PC-3 (cell line): Measurements from ENCODE around the gene TCFL5. TPM values are rescaled to one million over a fixed set of nuclear protein-coding genes. Genes with fewer than 3 reads are reported as not detected.

ENCODE experiments used
- ATAC-seq: fragments of 200-7000 bp; cut with Tn5 transposase; 2 replicates; pipeline ENCODE4 v1.9.1; 2020; ENCODE audit warnings: mild to moderate bottlenecking, moderate library complexity
- BruUV-seq: library from RNA; stranded (reverse); fragments of 400-500 nt; replicated peaks from 2 replicates; lab custom pipeline; 2021; lab: Mats Ljungman, UMichigan
- CTCF ChIA-PET: fragments of 300-600 bp; sonication (Branson Sonifier 250); formaldehyde crosslinking; loops from one replicate; lab custom pipeline; 2022; ENCODE audit warnings: antibody characterized with exemption; lab: Charles Lee
- POLR2A ChIA-PET: fragments of 300-600 bp; sonication (Branson Sonifier 250); formaldehyde crosslinking; loops from one replicate; lab custom pipeline; 2022; ENCODE audit warnings: antibody characterized with exemption; ENCODE audit not compliant: unreplicated experiment; lab: Charles Lee
- DNase-seq: peaks from one replicate; pipeline ENCODE4 v3.0.0-alpha.2; 2015
- H2AFZ ChIP-seq: fragments of 300-600 bp; sonication (generic); 2 replicates; pipeline ENCODE4 v1.6.0; 2016; ENCODE audit warnings: antibody characterized with exemption, low read length
- H3F3A ChIP-seq: fragments of 300-600 bp; sonication (generic); one replicate; pipeline ENCODE4 v1.6.0; 2017; ENCODE audit warnings: antibody characterized with exemption, low read length, control low read depth, mild to moderate bottlenecking; ENCODE audit not compliant: unreplicated experiment
- H3K27ac ChIP-seq: fragments of 300-600 bp; sonication (generic); 2 replicates; pipeline ENCODE4 v1.5.1; 2016; ENCODE audit warnings: mild to moderate bottlenecking, low read length
- H3K27me3 ChIP-seq: fragments of 300-600 bp; sonication (generic); 2 replicates; pipeline ENCODE4 v1.6.1; 2016; ENCODE audit warnings: low read length, mixed read lengths
- H3K36me3 ChIP-seq: fragments of 300-600 bp; sonication (generic); 2 replicates; pipeline ENCODE4 v1.6.1; 2016; ENCODE audit warnings: low read depth, mixed run types, low read length, mixed read lengths
- H3K4me1 ChIP-seq: fragments of 300-600 bp; sonication (generic); 2 replicates; pipeline ENCODE4 v1.5.1; 2016; ENCODE audit warnings: low read length; ENCODE audit not compliant: insufficient read depth
- H3K4me2 ChIP-seq: fragments of 300-600 bp; sonication (generic); 2 replicates; pipeline ENCODE4 v1.6.0; 2016; ENCODE audit warnings: low read length
- H3K4me3 ChIP-seq: fragments of 300-600 bp; sonication (generic); 2 replicates; pipeline ENCODE4 v1.5.1; 2016; ENCODE audit warnings: mild to moderate bottlenecking, low read length, mixed read lengths
- H3K79me2 ChIP-seq: fragments of 300-600 bp; sonication (generic); 2 replicates; pipeline ENCODE4 v1.6.1; 2017; ENCODE audit warnings: low read length, mixed read lengths
- H3K9ac ChIP-seq: fragments of 300-600 bp; sonication (generic); 2 replicates; pipeline ENCODE4 v1.6.0; 2016; ENCODE audit warnings: mild to moderate bottlenecking, low read length
- H3K9me2 ChIP-seq: fragments of 300-600 bp; sonication (generic); replicated peaks from 2 replicates; pipeline ENCODE4 v1.6.1; 2016; ENCODE audit warnings: mixed run types, low read length, mixed read lengths
- H3K9me3 ChIP-seq: fragments of 300-600 bp; sonication (generic); 2 replicates; pipeline ENCODE4 v1.6.1; 2016; ENCODE audit warnings: low read length, mixed read lengths
- H4K20me1 ChIP-seq: fragments of 300-600 bp; sonication (generic); 2 replicates; pipeline ENCODE4 v1.6.1; 2016; ENCODE audit warnings: low read length, mixed read lengths
- CTCF ChIP-seq: fragments of 300-600 bp; sonication (generic); conservative IDR thresholded peaks from 2 replicates; pipeline ENCODE4 v1.5.1; 2017; ENCODE audit warnings: antibody characterized with exemption, low read depth, mild to moderate bottlenecking, low read length
- EZH2 ChIP-seq: fragments of 300-600 bp; sonication (generic); IDR thresholded peaks from one replicate; pipeline ENCODE4 v1.6.1; 2017; ENCODE audit warnings: antibody characterized with exemption, mild to moderate bottlenecking, low read length; ENCODE audit not compliant: unreplicated experiment
- EZH2phosphoT487 ChIP-seq: fragments of 300-600 bp; sonication (generic); IDR thresholded peaks from 2 replicates; pipeline ENCODE4 v1.6.1; 2018; ENCODE audit warnings: mild to moderate bottlenecking, antibody characterized with exemption, low read length, borderline replicate concordance
- intact Hi-C: fragments of 100-400 bp; cut with micrococcal nuclease; formaldehyde crosslinking; loops from 2 replicates; pipeline ENCODE4 v1.9.0; 2023
- total RNA-seq: library from RNA; depleted of rRNA; stranded (reverse); fragments of >200 nt; gene quantifications from 2 replicates; pipeline ENCODE4 v1.2.3, GENCODE V29; 2014

TCFL5 gene
- total RNA-seq, 1 experiment from 2014 or later = 15.8 TPM

- H3K36me3 ChIP-seq = no peaks in the 10 kb centered on the region
- H3K27ac ChIP-seq = no peak overlapping the region
- ATAC-seq (no peak), DNase-seq (no peak)
- no peak overlapping the region for H3K4me3 ChIP-seq
- no peak overlapping the region for H3K4me2 ChIP-seq
- no peak overlapping the region for H3K9ac ChIP-seq
- H3K27me3 ChIP-seq = no peaks in the 10 kb centered on the region
- no TSS peak for BruUV-seq
- no peak for TF ChIP-seq CTCF
- TF ChIP-seq EZH2 = no peak
- TF ChIP-seq EZH2phosphoT487 = no peak
- H3K9me3 ChIP-seq = no peaks in the 10 kb centered on the region
- intact Hi-C loops = loop anchor here (2.0 kb wide), 1 partner anchor 17 kb away; no protein-coding TSS in a partner anchor
- ChIA-PET CTCF (no interaction called here), POLR2A (interaction anchor here (0.6 kb wide), 1 partner anchor 198 kb away, joined by 5 read pairs; the partner anchor contains the start of gene SLCO4A1)
- H3K9me2 ChIP-seq = no peaks in the 10 kb centered on the region
- no peaks in the 10 kb centered on the region for H4K20me1 ChIP-seq
- H3F3A ChIP-seq = no peaks in the 10 kb centered on the region
- H3K79me2 ChIP-seq = no peaks in the 10 kb centered on the region
- H3K4me1 ChIP-seq = peaks cover 34% of the 10 kb centered on the region
- H2AFZ ChIP-seq = no peak overlapping the region
These were observed 21.8 kb downstream of the TCFL5 start for GRCh38 chr20:62839816-62840215.

DNA sequence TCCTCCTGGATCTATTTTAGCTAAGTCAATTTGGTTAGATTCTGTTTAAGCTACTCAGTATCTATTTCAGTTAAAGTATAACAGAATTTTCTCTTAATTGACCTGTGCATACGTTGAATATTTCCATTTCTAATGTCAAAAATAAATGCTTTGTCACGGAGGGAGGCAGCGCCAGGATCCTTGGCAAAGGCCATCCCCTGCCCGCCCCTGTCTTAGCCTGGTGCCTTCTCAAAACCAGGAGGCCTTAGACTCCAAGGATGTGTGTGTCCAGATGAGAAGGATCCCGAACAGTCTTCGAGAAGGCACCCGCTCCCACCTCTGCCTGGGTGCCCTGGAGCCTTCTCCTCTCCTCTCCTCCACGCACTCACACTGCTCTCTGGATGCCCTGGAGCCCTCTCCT is 22.4 kb downstream of the TCFL5 start:
- Histone ChIP-seq H3K9ac (no peak overlapping the region), H3K9me3 (no peaks in the 10 kb centered on the region), H4K20me1 (no peaks in the 10 kb centered on the region), H3K4me1 (peaks cover 34% of the 10 kb centered on the region), H3K36me3 (no peaks in the 10 kb centered on the region), H3K9me2 (no peaks in the 10 kb centered on the region), H2AFZ (no peak overlapping the region), H3K27me3 (no peaks in the 10 kb centered on the region), H3F3A (no peaks in the 10 kb centered on the region), H3K4me3 (no peak overlapping the region), H3K27ac (no peak overlapping the region), H3K4me2 (no peak overlapping the region), H3K79me2 (no peaks in the 10 kb centered on the region)
- BruUV-seq = no TSS peak
- CTCF ChIA-PET = no interaction called here
- intact Hi-C loops = no loop called here
- POLR2A ChIA-PET = no interaction called here
- TF ChIP-seq EZH2phosphoT487 = no peak
- DNase-seq = no peak
- ATAC-seq = no peak

GRCh38 chr20:62838128-62838891 is 23.3 kb downstream of the TCFL5 start:
- TF ChIP-seq CTCF (no peak), EZH2 (no peak), EZH2phosphoT487 (no peak)
- no peaks in the 10 kb centered on the region for H3K79me2 ChIP-seq
- no peak overlapping the region for H2AFZ ChIP-seq
- BruUV-seq = no TSS peak
- no peak overlapping the region for H3K27ac ChIP-seq
- H3K36me3 ChIP-seq = no peaks in the 10 kb centered on the region
- H3F3A ChIP-seq = no peaks in the 10 kb centered on the region
- intact Hi-C loops = no loop called here
- POLR2A ChIA-PET = no interaction called here
- H3K9ac ChIP-seq = no peak overlapping the region
- H3K27me3 ChIP-seq = no peaks in the 10 kb centered on the region
- no peak overlapping the region for H3K4me2 ChIP-seq
- DNase-seq (no peak), ATAC-seq (no peak)
- H3K4me3 ChIP-seq = no peak overlapping the region
- no peaks in the 10 kb centered on the region for H4K20me1 ChIP-seq
- no peaks in the 10 kb centered on the region for H3K9me2 ChIP-seq
- CTCF ChIA-PET = no interaction called here
- peaks cover 26% of the 10 kb centered on the region for H3K4me1 ChIP-seq
- H3K9me3 ChIP-seq = no peaks in the 10 kb centered on the region
